Small intestine (tissue), 7 donors: Measurements from ENCODE around the gene FAM53B. TPM values are rescaled to one million over a fixed set of nuclear protein-coding genes. Genes with fewer than 3 reads are reported as not detected.
"Not testable (repeated sequence)": the region's sequence is repeated elsewhere in the genome, so short reads cannot be mapped to it uniquely, and the experiment has no call there.

Experiments used
- DNase-seq, 2 donors: peaks; one replicate each; pipeline versions ENCODE4 v3.0.0 to v3.0.0-alpha.2; 2013
- FAIRE-seq: peaks from 2 replicates; lab custom pipeline; 2012; peaks lifted over from hg19 to GRCh38; lab: Jason Lieb, UNC
- H3K27ac ChIP-seq, 3 donors: one replicate each; pipeline ENCODE4 v1.5.1; 2013; ENCODE audit warnings: low read length in 2 of 3, mild to moderate bottlenecking in 2 of 3, control low read depth in 1 of 3, inconsistent platforms in 1 of 3, low read depth in 1 of 3, moderate library complexity in 1 of 3
- H3K27me3 ChIP-seq, 3 donors: one replicate each; pipeline ENCODE4 v1.6.1; 2013; ENCODE audit warnings: low read length in 3 of 3, inconsistent platforms in 1 of 3; ENCODE audit not compliant: control insufficient read depth in 3 of 3, insufficient read depth in 3 of 3
- H3K36me3 ChIP-seq, 3 donors: one replicate each; pipeline ENCODE4 v1.6.1; 2013; ENCODE audit warnings: low read length in 3 of 3, inconsistent platforms in 1 of 3, low read depth in 1 of 3, mild to moderate bottlenecking in 1 of 3, moderate library complexity in 1 of 3; ENCODE audit not compliant: control insufficient read depth in 3 of 3, insufficient read depth in 2 of 3
- H3K4me1 ChIP-seq, 3 donors: one replicate each; pipeline ENCODE4 v1.6.1; 2013; ENCODE audit warnings: low read length in 2 of 3, inconsistent platforms in 1 of 3, low read depth in 1 of 3, mild to moderate bottlenecking in 1 of 3, moderate library complexity in 1 of 3; ENCODE audit not compliant: control insufficient read depth in 3 of 3, insufficient read depth in 2 of 3
- H3K4me3 ChIP-seq, 3 donors: one replicate each; pipeline ENCODE4 v1.5.1; 2013; ENCODE audit warnings: low read length in 3 of 3, control low read depth in 1 of 3, inconsistent platforms in 1 of 3, low read depth in 1 of 3, mild to moderate bottlenecking in 1 of 3, moderate library complexity in 1 of 3
- H3K9me3 ChIP-seq, 2 donors: one replicate each; pipeline ENCODE4 v1.6.1; 2013; ENCODE audit warnings: low read depth in 1 of 2, low read length in 1 of 2; ENCODE audit not compliant: control insufficient read depth in 2 of 2, insufficient read depth in 1 of 2
- WGBS, 3 donors: extraction: QIAGEN DNeasy Blood & Tissue Kit; methylation state at CpG; one replicate each; pipeline ENCODE4 v1.1.7; 2013; 5-methylcytosine and 5-hydroxymethylcytosine counted together
- polyA plus RNA-seq, 4 donors: library from polyadenylated mRNA; stranded (reverse) in 3 of 4; unstranded in 1 of 4; fragments of 200-250 nt in 3 of 4; fragments of 120-200 nt in 1 of 4; gene quantifications; one replicate each; pipeline versions ENCODE4 v1.2.1 to v1.2.3, GENCODE V29; 2013
- donor health status: healthy with polysubstance abuse.
- donor health status: control.
- donor health status: control.
- donor health status: Bipolar disorder and iron deficiency.
- donor health status: healthy.

The FAM53B gene
- polyA plus RNA-seq, 4 donors, result 15.1 to 30.2 (median 22.8) TPM

DNA sequence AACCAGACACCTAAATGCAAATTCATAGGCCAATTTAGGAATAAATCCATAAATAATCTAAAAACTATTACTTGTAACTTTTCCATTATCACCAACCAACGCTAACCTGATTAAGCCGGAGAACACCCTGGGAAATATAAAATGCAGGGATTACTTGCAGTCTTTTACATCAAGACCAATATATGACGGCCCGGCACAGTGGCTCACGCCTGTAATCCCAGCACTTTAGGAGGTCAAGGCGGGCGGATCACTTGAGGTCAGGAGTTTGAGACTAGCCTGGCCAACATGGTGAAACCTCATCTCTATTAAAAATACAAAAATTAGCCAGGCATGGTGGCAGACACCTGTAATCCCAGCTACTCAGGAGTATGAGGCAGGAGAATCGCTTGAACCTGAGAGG, 2.3 kb upstream of the FAM53B start:
- Histone ChIP-seq H3K4me1 (peaks cover 0 to 45% (median 5%) of the 10 kb centered on the region in 3 donors), H3K36me3 (peaks cover 0 to 12% (median 0%) of the 10 kb centered on the region in 3 donors), H3K27ac (peak overlapping the region; percentile 69 to 85 (median 83))
- not testable (repeated sequence) for FAIRE-seq, H3K4me3 ChIP-seq, H3K27me3 ChIP-seq, H3K9me3 ChIP-seq, DNase-seq
- 33 to 68% (median 53%) methylated on average over 8 of the region's 8 CpGs for WGBS, 3 donors

DNA sequence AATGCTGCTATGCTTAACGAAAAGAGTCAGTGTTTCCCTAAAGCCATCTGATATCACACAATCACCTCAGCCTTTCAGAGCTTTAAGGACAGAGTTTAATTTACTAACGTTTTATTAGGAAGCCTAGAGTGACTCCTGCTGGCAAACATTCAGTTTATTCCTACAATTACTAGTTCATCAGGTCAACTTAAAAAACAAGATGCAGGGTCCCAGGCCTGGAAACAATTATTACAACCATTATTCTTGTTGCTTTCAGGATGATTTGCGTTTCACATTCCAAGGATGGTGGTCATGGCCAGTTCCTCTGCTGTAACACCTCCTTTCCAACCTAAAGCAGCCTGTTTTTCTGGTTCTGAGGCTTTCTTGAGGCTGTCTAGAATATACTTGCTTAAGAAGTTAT, 1.5 kb upstream of the FAM53B start:
- FAIRE-seq (no peak), DNase-seq (peak; percentile 82 to 86)
- 8 to 31% (median 24%) methylated on average over 3 of the region's 3 CpGs for WGBS, 3 donors
- Histone ChIP-seq H3K36me3 (peaks cover 0 to 7% (median 0%) of the 10 kb centered on the region in 3 donors), H3K27ac (peak overlapping the region; percentile 50 to 85 (median 68)), H3K4me3 (no peak overlapping the region), H3K9me3 (no peaks in the 10 kb centered on the region), H3K4me1 (peaks cover 0 to 51% (median 5%) of the 10 kb centered on the region in 3 donors), H3K27me3 (no peaks in the 10 kb centered on the region)

DNA sequence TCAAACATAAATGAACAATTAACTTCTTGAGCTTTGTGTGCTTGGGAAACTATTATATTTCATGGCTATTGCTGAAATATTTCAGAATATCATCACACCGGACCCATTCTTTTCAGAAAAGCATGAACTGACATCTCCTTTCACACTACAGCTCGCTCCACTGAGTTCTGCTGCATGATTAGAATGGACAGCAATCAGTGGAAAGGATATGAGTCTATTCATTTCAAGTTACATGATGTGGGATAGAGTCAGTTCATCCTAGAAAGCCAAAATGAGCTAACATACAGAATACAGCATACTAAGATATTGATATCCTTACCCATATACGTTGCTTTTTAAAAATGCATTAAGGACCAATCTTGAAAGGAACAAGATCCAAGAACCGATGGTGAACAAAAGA, 1.1 kb upstream of the FAM53B start:
- Histone ChIP-seq H3K9me3 (no peaks in the 10 kb centered on the region), H3K4me1 (peaks cover 0 to 53% (median 5%) of the 10 kb centered on the region in 3 donors), H3K36me3 (peaks cover 0 to 5% (median 0%) of the 10 kb centered on the region in 3 donors), H3K27ac (peak overlapping the region; percentile 49 to 85 (median 61)), H3K4me3 (no peak overlapping the region), H3K27me3 (no peaks in the 10 kb centered on the region)
- FAIRE-seq, result no peak
- no peak for DNase-seq
- WGBS, 3 donors, result 48 to 65% (median 53%) methylated on average over 4 of the region's 4 CpGs

DNA sequence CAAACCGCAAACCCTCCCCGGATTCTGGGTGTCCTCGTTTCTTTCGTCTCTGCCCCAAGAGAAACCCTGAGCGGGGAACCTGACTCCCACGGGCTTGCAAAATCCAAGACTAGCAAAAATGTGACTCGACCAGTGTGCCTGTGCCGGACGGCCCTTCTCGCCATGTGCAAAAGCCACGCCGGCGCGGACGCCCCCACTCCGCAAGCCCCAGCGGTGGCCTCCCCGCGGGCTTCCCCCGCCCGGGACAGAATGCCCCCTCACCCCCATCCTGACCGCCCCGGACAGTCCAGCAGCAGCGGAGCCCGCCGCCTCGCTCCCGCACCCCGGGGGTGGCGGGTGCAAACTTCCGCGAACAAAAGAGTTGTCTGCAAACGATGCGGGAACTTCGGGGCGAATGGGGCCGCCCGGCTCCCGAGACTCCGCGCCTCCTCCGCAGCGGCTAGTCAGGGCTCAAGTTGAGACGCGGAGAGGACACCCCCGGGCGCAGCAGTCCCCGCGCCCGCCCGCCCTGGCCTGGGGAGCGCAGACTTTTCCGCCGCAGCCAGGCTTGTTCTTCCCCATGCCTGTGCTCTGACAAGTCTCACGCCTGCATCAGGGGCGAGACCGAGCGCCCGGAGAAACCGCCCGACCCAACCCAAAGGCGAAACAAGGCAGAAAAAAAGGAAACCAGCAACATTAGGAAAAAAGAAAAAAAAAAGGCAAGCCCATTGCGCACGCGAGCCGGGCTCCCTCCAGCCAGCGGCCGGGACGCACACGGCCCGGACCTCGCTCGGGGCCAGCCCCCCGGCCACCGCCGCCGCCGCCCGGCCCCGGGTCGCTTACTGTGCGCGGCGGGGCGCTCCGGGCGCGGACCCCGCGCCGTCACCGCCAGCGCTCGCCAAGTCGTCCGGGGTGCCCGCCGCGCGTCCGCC, 732 bp downstream of the FAM53B start:
- Histone ChIP-seq H3K9me3 (no peaks in the 10 kb centered on the region), H3K36me3 (peaks cover 0 to 5% (median 0%) of the 10 kb centered on the region in 3 donors), H3K27ac (peak overlapping the region; percentile 78 to 99 (median 96)), H3K4me3 (peak overlapping the region; percentile 77 to 99 (median 78)), H3K27me3 (no peaks in the 10 kb centered on the region), H3K4me1 (peaks cover 11 to 65% (median 12%) of the 10 kb centered on the region in 3 donors)
- no peak for FAIRE-seq
- peak in 1 of 2 donors; percentile 63 for DNase-seq
- 0 to 1% (median 0%) methylated on average over 69 to 101 of the region's 101 CpGs for whole genome bisulfite sequencing, 3 donors

DNA sequence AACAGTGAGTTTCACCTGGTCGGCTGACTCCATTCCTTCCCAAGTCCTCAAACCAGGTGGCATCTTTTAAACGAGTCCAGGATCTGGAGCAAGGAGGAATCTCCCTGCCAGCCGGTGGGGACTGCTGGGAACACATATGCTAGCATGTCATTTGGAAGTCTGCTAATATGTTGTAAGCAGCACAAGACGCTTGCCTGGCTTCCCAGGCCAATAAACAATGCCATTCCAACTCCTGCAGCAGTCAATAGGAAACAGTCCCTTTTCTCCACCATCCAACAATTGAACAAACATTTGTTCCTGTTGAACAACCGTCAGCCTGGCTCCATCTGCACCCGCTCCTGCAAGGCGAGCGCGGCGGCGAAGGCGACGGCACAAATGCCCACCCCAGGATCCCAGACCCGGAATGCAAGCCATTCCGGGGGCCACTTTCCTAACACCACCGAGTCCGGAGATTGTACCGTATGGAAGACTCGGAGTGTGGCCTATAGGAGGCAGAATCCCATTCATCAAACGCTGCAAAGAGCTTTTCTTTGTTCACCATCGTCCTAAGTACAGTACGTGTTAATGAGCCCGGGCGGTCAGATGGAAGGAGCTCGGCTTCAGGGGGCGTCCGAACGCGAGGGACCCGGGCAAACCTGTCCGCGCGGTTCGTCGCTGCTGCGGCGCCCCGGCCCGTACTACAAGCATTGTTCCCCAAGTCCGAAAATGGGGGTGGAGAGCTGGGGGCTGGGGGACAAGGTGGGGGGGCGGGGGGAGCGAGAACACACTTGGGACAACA, 1.6 kb downstream of the FAM53B start:
- WGBS, 3 donors, result 2 to 6% (median 2%) methylated on average over 38 to 42 of the region's 42 CpGs
- no peaks in the 10 kb centered on the region for H3K9me3 ChIP-seq
- DNase-seq (peak; percentile 60 to 68), FAIRE-seq (no peak)
- H3K36me3 ChIP-seq, result peaks cover 0 to 6% (median 0%) of the 10 kb centered on the region in 3 donors
- no peaks in the 10 kb centered on the region for H3K27me3 ChIP-seq
- H3K27ac ChIP-seq, result peak overlapping the region; percentile 92 to 99 (median 96)
- H3K4me1 ChIP-seq, result peaks cover 18 to 66% (median 19%) of the 10 kb centered on the region in 3 donors
- peak overlapping the region; percentile 77 to 99 (median 78) for H3K4me3 ChIP-seq

DNA sequence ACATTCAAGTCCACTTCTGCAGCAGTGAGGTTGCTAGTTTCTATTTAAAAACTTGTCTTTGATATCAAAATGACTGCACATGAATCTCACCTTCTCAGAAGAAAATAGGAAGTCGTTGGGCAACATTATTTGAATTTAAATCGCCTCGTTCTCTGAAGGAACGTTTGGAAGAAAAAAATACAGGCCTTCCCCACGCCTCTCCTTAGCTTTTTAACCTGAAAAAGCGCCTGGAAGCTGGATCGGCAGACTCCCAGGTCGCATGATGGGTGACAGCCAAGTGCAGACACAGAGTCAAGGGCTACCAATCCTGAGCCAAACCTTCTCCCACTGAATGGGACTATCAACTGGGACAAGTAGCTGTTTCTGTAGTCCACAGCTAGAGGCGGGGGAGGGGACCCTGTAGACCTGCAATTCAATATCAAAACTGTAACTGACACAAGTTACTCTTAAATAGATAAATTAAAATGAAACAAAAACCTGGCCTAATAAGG, 2.2 kb downstream of the FAM53B start:
- FAIRE-seq (no peak), DNase-seq (peak in 1 of 2 donors; percentile 49)
- H3K4me3 ChIP-seq, result peak overlapping the region in 2 of 3 donors; percentile 77 to 99
- H3K9me3 ChIP-seq, result no peaks in the 10 kb centered on the region
- H3K27me3 ChIP-seq, result no peaks in the 10 kb centered on the region
- 17 to 45% (median 20%) methylated on average over 9 of the region's 9 CpGs for WGBS, 3 donors
- H3K4me1 ChIP-seq, result peaks cover 23 to 69% (median 25%) of the 10 kb centered on the region in 3 donors
- peak overlapping the region; percentile 92 to 99 (median 96) for H3K27ac ChIP-seq
- peaks cover 0 to 6% (median 0%) of the 10 kb centered on the region in 3 donors for H3K36me3 ChIP-seq

DNA sequence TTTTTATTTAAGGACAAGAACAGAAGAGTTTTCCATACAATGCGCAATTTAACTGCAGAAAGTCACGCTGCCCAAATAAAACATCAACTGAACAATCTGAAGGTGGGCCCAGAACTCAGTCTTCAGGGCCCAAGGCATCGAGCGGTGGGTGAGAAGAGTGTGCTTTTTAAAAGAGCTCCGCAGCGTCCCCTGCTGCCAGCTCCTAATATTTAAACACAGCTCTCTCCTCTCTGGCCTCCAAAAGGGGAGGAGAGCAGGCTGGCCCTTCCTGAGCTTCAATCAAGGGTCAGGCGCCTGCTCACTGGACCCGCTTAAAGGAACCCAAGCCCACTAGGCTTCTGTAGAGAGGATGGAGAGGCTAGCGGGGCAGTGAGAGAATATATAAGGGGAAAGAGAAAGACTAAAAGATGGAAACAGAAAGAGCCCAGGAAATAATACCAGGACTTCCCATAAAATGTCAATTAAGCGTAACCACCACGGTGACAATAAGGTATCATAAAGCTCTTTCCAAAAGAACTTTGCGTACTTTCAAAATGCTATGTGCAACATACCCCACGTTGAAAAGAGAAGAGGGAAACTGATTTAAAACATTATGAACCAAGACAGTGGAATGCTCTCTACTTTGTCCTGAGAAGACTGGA, 2.8 kb downstream of the FAM53B start:
- H3K4me3 ChIP-seq, result peak overlapping the region in 2 of 3 donors; percentile 77 to 99
- peak; percentile 89 to 94 for DNase-seq

More for the DNA sequence above, 2.8 kb downstream of the FAM53B start:
- H3K9me3 ChIP-seq, result no peaks in the 10 kb centered on the region
- H3K27me3 ChIP-seq, result no peaks in the 10 kb centered on the region
- peaks cover 25 to 71% (median 29%) of the 10 kb centered on the region in 3 donors for H3K4me1 ChIP-seq
- no peak for FAIRE-seq
- 5 to 15% (median 10%) methylated on average over 13 of the region's 13 CpGs for WGBS, 3 donors
- peaks cover 0 to 11% (median 0%) of the 10 kb centered on the region in 3 donors for H3K36me3 ChIP-seq
- H3K27ac ChIP-seq, result peak overlapping the region; percentile 92 to 99 (median 96)
